SK-N-SH (cell line): ENCODE data around the gene EPS8L2.

ENCODE experiments used
- EP300 ChIP-seq, 2 experiments: IDR thresholded peaks; 2 replicates each; pipeline versions ENCODE4 v1.4.0 to v1.6.1; 2012; ENCODE audit warnings: borderline replicate concordance in 1 of 2, low read depth in 1 of 2, low read length in 1 of 2
- EZH2phosphoT487 ChIP-seq: fragments of 200-600 bp; sonication (generic); IDR thresholded peaks from 2 replicates; pipeline ENCODE4 v1.6.1; 2017; ENCODE audit warnings: low read depth, mixed run types, mild to moderate bottlenecking, antibody characterized with exemption, moderate library complexity, borderline replicate concordance
- FOXJ3 ChIP-seq: sonication (generic); formaldehyde crosslinking; IDR thresholded peaks from 2 replicates; pipeline ENCODE4 v1.5.1; 2020; ENCODE audit warnings: mild to moderate bottlenecking, missing genetic modification reagents
- MEF2A ChIP-seq: IDR thresholded peaks from 2 replicates; pipeline ENCODE4 v1.4.0; 2012; ENCODE audit warnings: low read depth, borderline replicate concordance
- RFX5 ChIP-seq: IDR thresholded peaks from 2 replicates; pipeline ENCODE4 v1.6.1; 2012; ENCODE audit warnings: mild to moderate bottlenecking, improper control_type of control experiment, low read length
- SIN3A ChIP-seq: IDR thresholded peaks from 2 replicates; pipeline ENCODE4 v1.6.1; 2012; ENCODE audit warnings: low read depth, mild to moderate bottlenecking, low read length, moderate library complexity, borderline replicate concordance
- TAF1 ChIP-seq: IDR thresholded peaks from 2 replicates; pipeline ENCODE4 v1.6.1; 2012; ENCODE audit warnings: low read depth, mild to moderate bottlenecking, low read length, moderate library complexity, borderline replicate concordance
- TF ChIP-seq, protein P1 (sequence below): fragments of 200-600 bp; sonication (generic); IDR thresholded peaks from 2 replicates; pipeline ENCODE4 v1.6.1; 2017; ENCODE audit warnings: antibody characterized with exemption, mild to moderate bottlenecking, moderate library complexity
- TF ChIP-seq, protein P2 (sequence below): IDR thresholded peaks from 2 replicates; pipeline ENCODE4 v1.4.0; 2012; ENCODE audit warnings: low read depth, borderline replicate concordance

DNA sequence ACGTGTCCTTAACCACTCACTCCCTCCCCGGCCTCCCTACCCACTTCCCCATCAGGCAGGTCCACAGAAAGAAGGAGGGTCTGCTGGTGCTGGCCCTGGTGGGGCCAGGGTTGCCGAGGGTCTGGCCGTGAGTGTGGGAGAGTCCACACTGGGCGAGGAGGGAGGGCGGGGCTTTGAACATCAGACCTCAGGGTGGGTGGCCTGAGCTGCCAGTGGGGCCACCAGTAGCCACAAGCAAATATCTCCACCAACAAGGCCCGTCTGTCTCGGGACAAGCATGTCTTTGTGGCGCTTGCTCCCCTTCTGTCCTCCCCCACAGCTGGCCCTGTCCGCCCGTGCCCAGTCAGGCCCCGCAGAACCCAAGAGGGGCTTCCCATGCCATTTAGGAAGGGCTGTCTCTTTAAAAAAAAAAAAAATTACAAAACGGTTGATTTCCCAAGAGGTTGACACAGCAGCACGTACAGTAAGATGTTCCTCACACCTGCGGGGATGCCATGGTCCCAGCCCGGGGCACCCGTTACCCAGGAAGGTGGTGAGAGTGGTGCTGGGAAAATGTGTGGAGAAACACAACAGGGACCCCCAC lies 23.6 kb downstream of the EPS8L2 start:
- TF ChIP-seq, protein P1, sequence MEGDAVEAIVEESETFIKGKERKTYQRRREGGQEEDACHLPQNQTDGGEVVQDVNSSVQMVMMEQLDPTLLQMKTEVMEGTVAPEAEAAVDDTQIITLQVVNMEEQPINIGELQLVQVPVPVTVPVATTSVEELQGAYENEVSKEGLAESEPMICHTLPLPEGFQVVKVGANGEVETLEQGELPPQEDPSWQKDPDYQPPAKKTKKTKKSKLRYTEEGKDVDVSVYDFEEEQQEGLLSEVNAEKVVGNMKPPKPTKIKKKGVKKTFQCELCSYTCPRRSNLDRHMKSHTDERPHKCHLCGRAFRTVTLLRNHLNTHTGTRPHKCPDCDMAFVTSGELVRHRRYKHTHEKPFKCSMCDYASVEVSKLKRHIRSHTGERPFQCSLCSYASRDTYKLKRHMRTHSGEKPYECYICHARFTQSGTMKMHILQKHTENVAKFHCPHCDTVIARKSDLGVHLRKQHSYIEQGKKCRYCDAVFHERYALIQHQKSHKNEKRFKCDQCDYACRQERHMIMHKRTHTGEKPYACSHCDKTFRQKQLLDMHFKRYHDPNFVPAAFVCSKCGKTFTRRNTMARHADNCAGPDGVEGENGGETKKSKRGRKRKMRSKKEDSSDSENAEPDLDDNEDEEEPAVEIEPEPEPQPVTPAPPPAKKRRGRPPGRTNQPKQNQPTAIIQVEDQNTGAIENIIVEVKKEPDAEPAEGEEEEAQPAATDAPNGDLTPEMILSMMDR: no peak
- TF ChIP-seq SIN3A: no peak
- TF ChIP-seq EP300 (IDR thresholded peaks at IDR 0.05; ENCODE audit: borderline replicate concordance in 1 of 2, low read depth in 1 of 2, low read length in 1 of 2): no peak
- no peak for TF ChIP-seq EZH2phosphoT487
- TF ChIP-seq TAF1: no peak
- TF ChIP-seq MEF2A: no peak
- TF ChIP-seq, protein P2, sequence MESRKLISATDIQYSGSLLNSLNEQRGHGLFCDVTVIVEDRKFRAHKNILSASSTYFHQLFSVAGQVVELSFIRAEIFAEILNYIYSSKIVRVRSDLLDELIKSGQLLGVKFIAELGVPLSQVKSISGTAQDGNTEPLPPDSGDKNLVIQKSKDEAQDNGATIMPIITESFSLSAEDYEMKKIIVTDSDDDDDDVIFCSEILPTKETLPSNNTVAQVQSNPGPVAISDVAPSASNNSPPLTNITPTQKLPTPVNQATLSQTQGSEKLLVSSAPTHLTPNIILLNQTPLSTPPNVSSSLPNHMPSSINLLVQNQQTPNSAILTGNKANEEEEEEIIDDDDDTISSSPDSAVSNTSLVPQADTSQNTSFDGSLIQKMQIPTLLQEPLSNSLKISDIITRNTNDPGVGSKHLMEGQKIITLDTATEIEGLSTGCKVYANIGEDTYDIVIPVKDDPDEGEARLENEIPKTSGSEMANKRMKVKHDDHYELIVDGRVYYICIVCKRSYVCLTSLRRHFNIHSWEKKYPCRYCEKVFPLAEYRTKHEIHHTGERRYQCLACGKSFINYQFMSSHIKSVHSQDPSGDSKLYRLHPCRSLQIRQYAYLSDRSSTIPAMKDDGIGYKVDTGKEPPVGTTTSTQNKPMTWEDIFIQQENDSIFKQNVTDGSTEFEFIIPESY: no peak
- TF ChIP-seq RFX5: no peak
- no peak for TF ChIP-seq FOXJ3 (CRISPR knock-in tag)
